Measurements from ENCODE around the gene KIFBP. TPM values are rescaled to one million over a fixed set of nuclear protein-coding genes. Genes with fewer than 3 reads are reported as not detected.
A peak's percentile ranks its signal among the peaks of the same experiment; 100 is the strongest.

The KIFBP gene
- total and polyA plus RNA-seq, 2 of the 13 experiments (the other 11 are each of a cell fraction or from before 2014, with no cell fraction given) = 13.0 to 21.9 TPM

GRCh38 chr10:68988530-68989316 is at the start of gene KIFBP (continued):
- TF ChIP-seq ZNF18 (CRISPR knock-in tag; IDR thresholded peaks at IDR 0.05; ENCODE audit: insufficient replicate concordance) (peak; percentile 45), ZNF740 (CRISPR knock-in tag; IDR thresholded peaks at IDR 0.05) (no peak), HNF4A (CRISPR knock-in tag; IDR thresholded peaks at IDR 0.05) (no peak), SIX4 (CRISPR knock-in tag; IDR thresholded peaks at IDR 0.05) (0 out of 2 replicates have a peak, but pooled peaks have one; percentile 12), ZNF235 (CRISPR knock-in tag; IDR thresholded peaks at IDR 0.05; ENCODE audit: borderline replicate concordance) (no peak), GPN1 (CRISPR knock-in tag; IDR thresholded peaks at IDR 0.05; ENCODE audit: borderline replicate concordance) (0 out of 2 replicates have a peak, but pooled peaks have one; percentile 11), ZNF737 (CRISPR knock-in tag; IDR thresholded peaks at IDR 0.05; ENCODE audit: borderline replicate concordance) (0 out of 2 replicates have a peak, but pooled peaks have one; percentile 67), HOXA7 (CRISPR knock-in tag; IDR thresholded peaks at IDR 0.05) (no peak), ZNF720 (CRISPR knock-in tag; IDR thresholded peaks at IDR 0.05) (no peak), ZFP37 (CRISPR knock-in tag; IDR thresholded peaks at IDR 0.05; ENCODE audit: borderline replicate concordance) (no peak)
- TF ChIP-seq, protein P1, sequence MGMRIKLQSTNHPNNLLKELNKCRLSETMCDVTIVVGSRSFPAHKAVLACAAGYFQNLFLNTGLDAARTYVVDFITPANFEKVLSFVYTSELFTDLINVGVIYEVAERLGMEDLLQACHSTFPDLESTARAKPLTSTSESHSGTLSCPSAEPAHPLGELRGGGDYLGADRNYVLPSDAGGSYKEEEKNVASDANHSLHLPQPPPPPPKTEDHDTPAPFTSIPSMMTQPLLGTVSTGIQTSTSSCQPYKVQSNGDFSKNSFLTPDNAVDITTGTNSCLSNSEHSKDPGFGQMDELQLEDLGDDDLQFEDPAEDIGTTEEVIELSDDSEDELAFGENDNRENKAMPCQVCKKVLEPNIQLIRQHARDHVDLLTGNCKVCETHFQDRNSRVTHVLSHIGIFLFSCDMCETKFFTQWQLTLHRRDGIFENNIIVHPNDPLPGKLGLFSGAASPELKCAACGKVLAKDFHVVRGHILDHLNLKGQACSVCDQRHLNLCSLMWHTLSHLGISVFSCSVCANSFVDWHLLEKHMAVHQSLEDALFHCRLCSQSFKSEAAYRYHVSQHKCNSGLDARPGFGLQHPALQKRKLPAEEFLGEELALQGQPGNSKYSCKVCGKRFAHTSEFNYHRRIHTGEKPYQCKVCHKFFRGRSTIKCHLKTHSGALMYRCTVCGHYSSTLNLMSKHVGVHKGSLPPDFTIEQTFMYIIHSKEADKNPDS (CRISPR knock-in tag; IDR thresholded peaks at IDR 0.05) = no peak
- TF ChIP-seq, protein P2, sequence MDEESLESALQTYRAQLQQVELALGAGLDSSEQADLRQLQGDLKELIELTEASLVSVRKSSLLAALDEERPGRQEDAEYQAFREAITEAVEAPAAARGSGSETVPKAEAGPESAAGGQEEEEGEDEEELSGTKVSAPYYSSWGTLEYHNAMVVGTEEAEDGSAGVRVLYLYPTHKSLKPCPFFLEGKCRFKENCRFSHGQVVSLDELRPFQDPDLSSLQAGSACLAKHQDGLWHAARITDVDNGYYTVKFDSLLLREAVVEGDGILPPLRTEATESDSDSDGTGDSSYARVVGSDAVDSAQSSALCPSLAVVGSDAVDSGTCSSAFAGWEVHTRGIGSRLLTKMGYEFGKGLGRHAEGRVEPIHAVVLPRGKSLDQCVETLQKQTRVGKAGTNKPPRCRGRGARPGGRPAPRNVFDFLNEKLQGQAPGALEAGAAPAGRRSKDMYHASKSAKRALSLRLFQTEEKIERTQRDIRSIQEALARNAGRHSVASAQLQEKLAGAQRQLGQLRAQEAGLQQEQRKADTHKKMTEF (CRISPR knock-in tag; IDR thresholded peaks at IDR 0.05) = peak; percentile 80
- TF ChIP-seq, protein P3, sequence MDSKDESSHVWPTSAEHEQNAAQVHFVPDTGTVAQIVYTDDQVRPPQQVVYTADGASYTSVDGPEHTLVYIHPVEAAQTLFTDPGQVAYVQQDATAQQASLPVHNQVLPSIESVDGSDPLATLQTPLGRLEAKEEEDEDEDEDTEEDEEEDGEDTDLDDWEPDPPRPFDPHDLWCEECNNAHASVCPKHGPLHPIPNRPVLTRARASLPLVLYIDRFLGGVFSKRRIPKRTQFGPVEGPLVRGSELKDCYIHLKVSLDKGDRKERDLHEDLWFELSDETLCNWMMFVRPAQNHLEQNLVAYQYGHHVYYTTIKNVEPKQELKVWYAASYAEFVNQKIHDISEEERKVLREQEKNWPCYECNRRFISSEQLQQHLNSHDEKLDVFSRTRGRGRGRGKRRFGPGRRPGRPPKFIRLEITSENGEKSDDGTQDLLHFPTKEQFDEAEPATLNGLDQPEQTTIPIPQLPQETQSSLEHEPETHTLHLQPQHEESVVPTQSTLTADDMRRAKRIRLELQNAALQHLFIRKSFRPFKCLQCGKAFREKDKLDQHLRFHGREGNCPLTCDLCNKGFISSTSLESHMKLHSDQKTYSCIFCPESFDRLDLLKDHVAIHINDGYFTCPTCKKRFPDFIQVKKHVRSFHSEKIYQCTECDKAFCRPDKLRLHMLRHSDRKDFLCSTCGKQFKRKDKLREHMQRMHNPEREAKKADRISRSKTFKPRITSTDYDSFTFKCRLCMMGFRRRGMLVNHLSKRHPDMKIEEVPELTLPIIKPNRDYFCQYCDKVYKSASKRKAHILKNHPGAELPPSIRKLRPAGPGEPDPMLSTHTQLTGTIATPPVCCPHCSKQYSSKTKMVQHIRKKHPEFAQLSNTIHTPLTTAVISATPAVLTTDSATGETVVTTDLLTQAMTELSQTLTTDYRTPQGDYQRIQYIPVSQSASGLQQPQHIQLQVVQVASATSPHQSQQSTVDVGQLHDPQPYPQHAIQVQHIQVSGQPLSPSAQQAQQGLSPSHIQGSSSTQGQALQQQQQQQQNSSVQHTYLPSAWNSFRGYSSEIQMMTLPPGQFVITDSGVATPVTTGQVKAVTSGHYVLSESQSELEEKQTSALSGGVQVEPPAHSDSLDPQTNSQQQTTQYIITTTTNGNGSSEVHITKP (CRISPR knock-in tag; IDR thresholded peaks at IDR 0.05; ENCODE audit: low read depth) = 0 out of 2 replicates have a peak, but pooled peaks have one; percentile 51
- TF ChIP-seq, protein P4, sequence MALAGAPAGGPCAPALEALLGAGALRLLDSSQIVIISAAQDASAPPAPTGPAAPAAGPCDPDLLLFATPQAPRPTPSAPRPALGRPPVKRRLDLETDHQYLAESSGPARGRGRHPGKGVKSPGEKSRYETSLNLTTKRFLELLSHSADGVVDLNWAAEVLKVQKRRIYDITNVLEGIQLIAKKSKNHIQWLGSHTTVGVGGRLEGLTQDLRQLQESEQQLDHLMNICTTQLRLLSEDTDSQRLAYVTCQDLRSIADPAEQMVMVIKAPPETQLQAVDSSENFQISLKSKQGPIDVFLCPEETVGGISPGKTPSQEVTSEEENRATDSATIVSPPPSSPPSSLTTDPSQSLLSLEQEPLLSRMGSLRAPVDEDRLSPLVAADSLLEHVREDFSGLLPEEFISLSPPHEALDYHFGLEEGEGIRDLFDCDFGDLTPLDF (CRISPR knock-in tag; IDR thresholded peaks at IDR 0.05) = peak; percentile 62; the same call in 1 of the 2 replicates
